Gastrocnemius medialis (tissue), 4 donors: ENCODE data around the gene POLDIP3. TPM values are rescaled to one million over a fixed set of nuclear protein-coding genes. Genes with fewer than 3 reads are reported as not detected.

Experiments used
- ATAC-seq, 2 donors: fragments of 150-250 bp; one replicate each; pipeline ENCODE4 v1.9.1; 2016
- DNase-seq, 2 donors: peaks; one replicate each; pipeline ENCODE4 v3.0.0-alpha.2; 2019
- H3K27ac ChIP-seq, 4 donors: fragments of 200-600 bp; sonication (generic); 1 replicate in 1 of 4; 2 replicates in 3 of 4; pipeline ENCODE4 v1.5.1; 2016 to 2018; ENCODE audit warnings: mild to moderate bottlenecking in 2 of 4, moderate library complexity in 1 of 4
- H3K27me3 ChIP-seq, 3 donors: fragments of 200-600 bp; sonication (generic) in 2 of 3; 1 replicate in 1 of 3; 2 replicates in 2 of 3; pipeline versions ENCODE4 v1.5.1 to v1.6.0; 2016 to 2019; ENCODE audit warnings: mild to moderate bottlenecking in 1 of 3, moderate library complexity in 1 of 3
- H3K36me3 ChIP-seq, 2 donors: fragments of 200-600 bp; sonication (generic) in 1 of 2; one replicate each; pipeline ENCODE4 v1.5.1; 2017 to 2018
- H3K4me1 ChIP-seq, 2 donors: fragments of 200-600 bp; sonication (generic) in 1 of 2; one replicate each; pipeline ENCODE4 v1.5.1; 2016 to 2017; ENCODE audit warnings: mild to moderate bottlenecking in 2 of 2
- H3K4me3 ChIP-seq, 4 donors: fragments of 200-600 bp; sonication (generic) in 3 of 4; 1 replicate in 1 of 4; 2 replicates in 3 of 4; pipeline ENCODE4 v1.5.1; 2016 to 2019; ENCODE audit warnings: mild to moderate bottlenecking in 2 of 4
- H3K9me3 ChIP-seq, 3 donors: fragments of 200-600 bp; sonication (generic) in 2 of 3; 1 replicate in 1 of 3; 2 replicates in 2 of 3; pipeline ENCODE4 v1.5.1; 2016 to 2019
- CTCF ChIP-seq, 5 experiments: fragments of 450-650 bp in 3 of 5; fragments of 200-600 bp in 2 of 5; sonication (generic) in 2 of 5; IDR thresholded peaks in 4 of 5; conservative IDR thresholded peaks in 1 of 5; 1 replicate in 4 of 5; 2 replicates in 1 of 5; pipeline ENCODE4 v1.5.1; 2016 to 2019; ENCODE audit warnings: antibody characterized with exemption in 5 of 5, mild to moderate bottlenecking in 3 of 5, moderate library complexity in 3 of 5
- POLR2A ChIP-seq, 2 donors: fragments of 450-650 bp; IDR thresholded peaks; one replicate each; pipeline ENCODE4 v1.6.1; 2017; ENCODE audit warnings: antibody characterized with exemption in 2 of 2, mild to moderate bottlenecking in 2 of 2, moderate library complexity in 2 of 2
- in situ Hi-C, 4 donors: fragments of 200-750 bp; cut with MboI; loops; one replicate each; pipeline versions ENCODE4 v1.15.0 to v1.8.0; 2017; ENCODE audit warnings: low sequenced_read_pairs in 4 of 4
- intact Hi-C: fragments of 100-400 bp; cut with DNase I; formaldehyde crosslinking; loops from one replicate; pipeline ENCODE4 v1.15.1; 2023; ENCODE audit warnings: low total_unique reads
- total RNA-seq, 4 donors: library from RNA; depleted of rRNA; stranded (reverse); fragments of >200 nt; gene quantifications; one replicate each; pipeline versions ENCODE4 v1.1.0 to v1.2.3, GENCODE V29; 2016

POLDIP3 gene
- total RNA-seq, 4 donors from 2014 or later: 19.7 to 28.7 (median 23.0) TPM

GRCh38 chr22:42615092-42615859 lies 593 bp upstream of the POLDIP3 start:
- TF ChIP-seq POLR2A (IDR thresholded peaks at IDR 0.05): peak; percentile 80 to 96
- TF ChIP-seq CTCF (IDR thresholded peaks at IDR 0.05 in 4 of 5, conservative IDR thresholded peaks at IDR 0.05 in 1 of 5): peak in 1 of 5 experiments; percentile 23
- intact Hi-C loops (loop anchor here (1.0 to 10.0 kb wide), 4 partner anchors 33 to 242 kb away; partner anchors contain the start of gene ARFGAP3), in situ Hi-C loops (no loop called here)
- Histone ChIP-seq H3K4me3 (peak overlapping the region; percentile 78 to 86 (median 80)), H3K4me1 (peaks cover 41 to 49% of the 10 kb centered on the region in 2 donors), H3K27me3 (no peaks in the 10 kb centered on the region), H3K36me3 (peaks cover 0 to 11% of the 10 kb centered on the region in 2 donors), H3K27ac (peak overlapping the region; percentile 90 to 96 (median 94)), H3K9me3 (no peaks in the 10 kb centered on the region)
- DNase-seq (peak; percentile 80 to 94), ATAC-seq (peak; percentile 77 to 82)

GRCh38 chr22:42613872-42614301 lies 796 bp downstream of the POLDIP3 start:
- DNase-seq (no peak), ATAC-seq (no peak)
- Histone ChIP-seq H3K9me3 (no peaks in the 10 kb centered on the region), H3K36me3 (peaks cover 0 to 2% of the 10 kb centered on the region in 2 donors), H3K4me3 (peak overlapping the region; percentile 78 to 86 (median 80)), H3K27me3 (no peaks in the 10 kb centered on the region), H3K27ac (peak overlapping the region; percentile 90 to 96 (median 94)), H3K4me1 (peaks cover 54 to 61% of the 10 kb centered on the region in 2 donors)
- no peak for TF ChIP-seq POLR2A (IDR thresholded peaks at IDR 0.05)
- no peak for TF ChIP-seq CTCF (IDR thresholded peaks at IDR 0.05 in 4 of 5, conservative IDR thresholded peaks at IDR 0.05 in 1 of 5)
- in situ Hi-C loops: no loop called here
- intact Hi-C loops: loop anchor here (2.0 to 10.0 kb wide), 3 partner anchors 79 to 243 kb away; partner anchors contain the start of gene ARFGAP3

GRCh38 chr22:42612336-42612735 lies 2.3 kb downstream of the POLDIP3 start:
- in situ Hi-C loops: no loop called here
- no peak for ATAC-seq
- peak overlapping the region in 3 of 4 donors; percentile 3 to 78 (median 15) for H3K4me3 ChIP-seq

GRCh38 chr22:42611051-42611450 lies 3.6 kb downstream of the POLDIP3 start:
- H3K9me3 ChIP-seq: no peaks in the 10 kb centered on the region
- in situ Hi-C loops: no loop called here
- no peak for TF ChIP-seq POLR2A (IDR thresholded peaks at IDR 0.05)
- TF ChIP-seq CTCF (IDR thresholded peaks at IDR 0.05 in 4 of 5, conservative IDR thresholded peaks at IDR 0.05 in 1 of 5): no peak

More at GRCh38 chr22:42612336-42612735, 2.3 kb downstream of the POLDIP3 start:
- Histone ChIP-seq H3K27me3 (no peaks in the 10 kb centered on the region), H3K27ac (peak overlapping the region; percentile 90 to 96 (median 94)), H3K4me1 (peaks cover 61 to 68% of the 10 kb centered on the region in 2 donors), H3K9me3 (no peaks in the 10 kb centered on the region), H3K36me3 (no peaks in the 10 kb centered on the region)
- no peak for TF ChIP-seq POLR2A (IDR thresholded peaks at IDR 0.05)
- TF ChIP-seq CTCF (IDR thresholded peaks at IDR 0.05 in 4 of 5, conservative IDR thresholded peaks at IDR 0.05 in 1 of 5): no peak
- DNase-seq: no peak
- intact Hi-C loops: loop anchor here (10.0 kb wide), 1 partner anchor 78 kb away; no protein-coding TSS in a partner anchor

More at GRCh38 chr22:42611051-42611450, 3.6 kb downstream of the POLDIP3 start:
- ATAC-seq: no peak
- Histone ChIP-seq H3K4me3 (no peak overlapping the region), H3K4me1 (peaks cover 61 to 68% of the 10 kb centered on the region in 2 donors), H3K36me3 (no peaks in the 10 kb centered on the region), H3K27ac (peak overlapping the region in 1 of 4 donors; percentile 5), H3K27me3 (no peaks in the 10 kb centered on the region)
- intact Hi-C loops: loop anchor here (10.0 kb wide), 1 partner anchor 76 kb away; no protein-coding TSS in a partner anchor
- no peak for DNase-seq
